Activated CD8-positive, alpha-beta memory T cell treated with anti-CD3 and anti-CD28 coated beads, Interleukin-2, amount 10 ng/mL, durations not matched to agents 7 days and 5 days (primary cell): Measurements from ENCODE around the gene MUSK. TPM values are rescaled to one million over a fixed set of nuclear protein-coding genes. Genes with fewer than 3 reads are reported as not detected.
"Not testable (repeated sequence)": the region's sequence is repeated elsewhere in the genome, so short reads cannot be mapped to it uniquely, and the experiment has no call there.

Experiments used
- ATAC-seq: fragments of 150-1000 bp; cut with Tn5 transposase; one replicate; pipeline ENCODE4 v1.10.0; 2021; ENCODE audit warnings: moderate library complexity
- CTCF ChIA-PET: fragments of 350-600 bp; sonication (Branson Sonifier 250); formaldehyde crosslinking; loops from one replicate; lab custom pipeline; 2021; ENCODE audit warnings: antibody characterized with exemption; lab: Charles Lee
- DNase-seq: peaks from one replicate; pipeline ENCODE4 v3.0.0-alpha.2; 2020
- H3K27ac Mint-ChIP-seq: one replicate; pipeline ENCODE4 v1.8.0; 2021; ENCODE audit warnings: mild to moderate bottlenecking, mixed read lengths
- H3K27me3 Mint-ChIP-seq: one replicate; pipeline ENCODE4 v1.8.0; 2021; ENCODE audit warnings: mixed read lengths
- H3K36me3 Mint-ChIP-seq: one replicate; pipeline ENCODE4 v1.8.0; 2021; ENCODE audit warnings: mild to moderate bottlenecking, mixed read lengths
- H3K4me1 Mint-ChIP-seq: one replicate; pipeline ENCODE4 v1.8.0; 2021; ENCODE audit warnings: mixed read lengths
- H3K4me3 Mint-ChIP-seq: one replicate; pipeline ENCODE4 v1.8.0; 2021; ENCODE audit warnings: mild to moderate bottlenecking, moderate library complexity, mixed read lengths
- H3K9me3 Mint-ChIP-seq: one replicate; pipeline ENCODE4 v1.8.0; 2022; ENCODE audit warnings: low read depth, mixed read lengths
- total RNA-seq, 2 experiments: library from RNA; stranded (reverse); gene quantifications; one replicate each; pipeline ENCODE4 v1.2.3, GENCODE V29; 2021

The MUSK gene
- total RNA-seq, 2 experiments from 2014 or later: not detected

- H3K4me3 Mint-ChIP-seq: no peak overlapping the region
These were observed 109.3 kb downstream of the MUSK start for GRCh38 chr9:110777876-110778215.

GRCh38 chr9:110782701-110783100 is 114.1 kb downstream of the MUSK start:
- H3K4me3 Mint-ChIP-seq: no peak overlapping the region
- peaks cover 9% of the 10 kb centered on the region for H3K9me3 Mint-ChIP-seq
- no peak for DNase-seq
- no peaks in the 10 kb centered on the region for H3K4me1 Mint-ChIP-seq
- CTCF ChIA-PET: no interaction called here
- ATAC-seq: no peak
- H3K27me3 Mint-ChIP-seq: no peaks in the 10 kb centered on the region
- no peaks in the 10 kb centered on the region for H3K36me3 Mint-ChIP-seq
- H3K27ac Mint-ChIP-seq: no peak overlapping the region

More at GRCh38 chr9:110777876-110778215, 109.3 kb downstream of the MUSK start:
- no peak for DNase-seq
- Mint-ChIP-seq H3K9me3 (peaks cover 4% of the 10 kb centered on the region), H3K27ac (no peak overlapping the region), H3K36me3 (no peaks in the 10 kb centered on the region), H3K27me3 (no peaks in the 10 kb centered on the region), H3K4me1 (no peaks in the 10 kb centered on the region)
- no peak for ATAC-seq
- CTCF ChIA-PET: no interaction called here

GRCh38 chr9:110784309-110784708 is 115.7 kb downstream of the MUSK start:
- no peaks in the 10 kb centered on the region for H3K27me3 Mint-ChIP-seq
- no peak overlapping the region for H3K27ac Mint-ChIP-seq
- H3K4me3 Mint-ChIP-seq: no peak overlapping the region
- H3K9me3 Mint-ChIP-seq: peaks cover 9% of the 10 kb centered on the region
- no peak for DNase-seq
- no peaks in the 10 kb centered on the region for H3K4me1 Mint-ChIP-seq
- no peaks in the 10 kb centered on the region for H3K36me3 Mint-ChIP-seq
- CTCF ChIA-PET: no interaction called here
- no peak for ATAC-seq

- ATAC-seq (no peak), DNase-seq (no peak)
- H3K27me3 Mint-ChIP-seq: no peaks in the 10 kb centered on the region
- H3K4me3 Mint-ChIP-seq: no peak overlapping the region
- CTCF ChIA-PET: no interaction called here
- no peak overlapping the region for H3K27ac Mint-ChIP-seq
- no peaks in the 10 kb centered on the region for H3K4me1 Mint-ChIP-seq
- no peaks in the 10 kb centered on the region for H3K36me3 Mint-ChIP-seq
- peaks cover 9% of the 10 kb centered on the region for H3K9me3 Mint-ChIP-seq
These were observed 116.6 kb downstream of the MUSK start for GRCh38 chr9:110785166-110785565.

GRCh38 chr9:110788396-110788795 is 119.8 kb downstream of the MUSK start:
- CTCF ChIA-PET, DNase-seq, ATAC-seq: not testable (repeated sequence)

GRCh38 chr9:110788871-110789270 is 120.3 kb downstream of the MUSK start:
- Mint-ChIP-seq H3K27me3 (no peaks in the 10 kb centered on the region), H3K9me3 (peaks cover 8% of the 10 kb centered on the region), H3K4me3 (no peak overlapping the region), H3K27ac (no peak overlapping the region), H3K4me1 (no peaks in the 10 kb centered on the region), H3K36me3 (no peaks in the 10 kb centered on the region)
- ATAC-seq: no peak
- DNase-seq: no peak
- CTCF ChIA-PET: no interaction called here

More at GRCh38 chr9:110788396-110788795, 119.8 kb downstream of the MUSK start:
- not testable (repeated sequence) for H3K9me3 Mint-ChIP-seq, H3K36me3 Mint-ChIP-seq, H3K4me3 Mint-ChIP-seq, H3K27ac Mint-ChIP-seq, H3K27me3 Mint-ChIP-seq, H3K4me1 Mint-ChIP-seq

GRCh38 chr9:110797611-110798010 is 129.0 kb downstream of the MUSK start:
- CTCF ChIA-PET: no interaction called here
- Mint-ChIP-seq H3K36me3 (no peaks in the 10 kb centered on the region), H3K9me3 (no peaks in the 10 kb centered on the region), H3K27ac (no peak overlapping the region), H3K27me3 (no peaks in the 10 kb centered on the region), H3K4me1 (no peaks in the 10 kb centered on the region), H3K4me3 (no peak overlapping the region)
- ATAC-seq (no peak), DNase-seq (no peak)

GRCh38 chr9:110799396-110799795 is 130.8 kb downstream of the MUSK start:
- H3K27me3 Mint-ChIP-seq: no peaks in the 10 kb centered on the region
- no peaks in the 10 kb centered on the region for H3K36me3 Mint-ChIP-seq
- no peak for ATAC-seq
- no peak overlapping the region for H3K27ac Mint-ChIP-seq
- no peaks in the 10 kb centered on the region for H3K9me3 Mint-ChIP-seq
- no peak for DNase-seq
- H3K4me3 Mint-ChIP-seq: no peak overlapping the region
- H3K4me1 Mint-ChIP-seq: no peaks in the 10 kb centered on the region
- CTCF ChIA-PET: no interaction called here

GRCh38 chr9:110801426-110801825 is 132.8 kb downstream of the MUSK start:
- H3K4me1 Mint-ChIP-seq: no peaks in the 10 kb centered on the region
- no peak overlapping the region for H3K4me3 Mint-ChIP-seq
- DNase-seq (no peak), ATAC-seq (no peak)
- no peak overlapping the region for H3K27ac Mint-ChIP-seq
- no peaks in the 10 kb centered on the region for H3K36me3 Mint-ChIP-seq
- H3K9me3 Mint-ChIP-seq: no peaks in the 10 kb centered on the region
- CTCF ChIA-PET: no interaction called here
- H3K27me3 Mint-ChIP-seq: no peaks in the 10 kb centered on the region

- Mint-ChIP-seq H3K9me3 (no peaks in the 10 kb centered on the region), H3K4me3 (no peak overlapping the region), H3K4me1 (no peaks in the 10 kb centered on the region), H3K27me3 (no peaks in the 10 kb centered on the region), H3K36me3 (no peaks in the 10 kb centered on the region), H3K27ac (no peak overlapping the region)
- DNase-seq (no peak), ATAC-seq (no peak)
- CTCF ChIA-PET: no interaction called here
These were observed 133.9 kb downstream of the MUSK start for GRCh38 chr9:110802416-110803035.

- ATAC-seq: no peak
- CTCF ChIA-PET: no interaction called here
- H3K9me3 Mint-ChIP-seq: no peaks in the 10 kb centered on the region
These were observed 139.5 kb downstream of the MUSK start for GRCh38 chr9:110807956-110808598.

GRCh38 chr9:110808599-110808980 is 140.0 kb downstream of the MUSK start:
- CTCF ChIA-PET: no interaction called here
- Mint-ChIP-seq H3K27ac (no peak overlapping the region), H3K27me3 (no peaks in the 10 kb centered on the region), H3K4me1 (no peaks in the 10 kb centered on the region), H3K9me3 (no peaks in the 10 kb centered on the region), H3K4me3 (no peak overlapping the region), H3K36me3 (no peaks in the 10 kb centered on the region)
- no peak for ATAC-seq
- DNase-seq: no peak

More at GRCh38 chr9:110807956-110808598, 139.5 kb downstream of the MUSK start:
- H3K4me1 Mint-ChIP-seq: no peaks in the 10 kb centered on the region
- H3K27me3 Mint-ChIP-seq: no peaks in the 10 kb centered on the region
- no peak for DNase-seq
- H3K4me3 Mint-ChIP-seq: no peak overlapping the region
- no peaks in the 10 kb centered on the region for H3K36me3 Mint-ChIP-seq
- no peak overlapping the region for H3K27ac Mint-ChIP-seq

GRCh38 chr9:110809038-110809595 is 140.5 kb downstream of the MUSK start:
- no peak overlapping the region for H3K4me3 Mint-ChIP-seq
- DNase-seq (no peak), ATAC-seq (no peak)
- no peaks in the 10 kb centered on the region for H3K27me3 Mint-ChIP-seq
- H3K27ac Mint-ChIP-seq: no peak overlapping the region
- H3K36me3 Mint-ChIP-seq: no peaks in the 10 kb centered on the region
- CTCF ChIA-PET: no interaction called here
- H3K9me3 Mint-ChIP-seq: no peaks in the 10 kb centered on the region
- no peaks in the 10 kb centered on the region for H3K4me1 Mint-ChIP-seq

- no peak overlapping the region for H3K27ac Mint-ChIP-seq
- ATAC-seq: no peak
- CTCF ChIA-PET: no interaction called here
- H3K9me3 Mint-ChIP-seq: no peaks in the 10 kb centered on the region
- no peaks in the 10 kb centered on the region for H3K27me3 Mint-ChIP-seq
- no peak for DNase-seq
- H3K4me3 Mint-ChIP-seq: no peak overlapping the region
- H3K36me3 Mint-ChIP-seq: no peaks in the 10 kb centered on the region
- H3K4me1 Mint-ChIP-seq: no peaks in the 10 kb centered on the region
These were observed 141.8 kb downstream of the MUSK start for GRCh38 chr9:110810262-110810976.
